Measurements from ENCODE around the gene GNA12.
A peak's percentile ranks its signal among the peaks of the same experiment; 100 is the strongest.

Gene GNA12

GRCh38 chr7:2814946-2815874 is 28.9 kb downstream of the GNA12 start:
- DNase-seq, result no peak

- DNase-seq, result no peak
Measured at GRCh38 chr7:2814186-2814945, 29.7 kb downstream of the GNA12 start.

- no peak for DNase-seq
Measured at GRCh38 chr7:2813350-2814185, 30.5 kb downstream of the GNA12 start.

GRCh38 chr7:2812831-2813230 is 31.3 kb downstream of the GNA12 start:
- no peak for DNase-seq

GRCh38 chr7:2812114-2812487 is 32.0 kb downstream of the GNA12 start:
- no peak for DNase-seq

- no peak for DNase-seq
Measured at GRCh38 chr7:2811476-2812113, 32.5 kb downstream of the GNA12 start.

- DNase-seq, result no peak
Measured at GRCh38 chr7:2810682-2811415, 33.3 kb downstream of the GNA12 start.

- DNase-seq, result no peak
Measured at GRCh38 chr7:2809903-2810625, 34.0 kb downstream of the GNA12 start.

GRCh38 chr7:2808891-2809665 is 35.0 kb downstream of the GNA12 start:
- DNase-seq, result no peak

GRCh38 chr7:2807845-2808772 is 36.0 kb downstream of the GNA12 start:
- DNase-seq, result peak; percentile 26

GRCh38 chr7:2807460-2807844 is 36.7 kb downstream of the GNA12 start:
- DNase-seq, result no peak

GRCh38 chr7:2806571-2806970 is 37.5 kb downstream of the GNA12 start:
- DNase-seq, result no peak

GRCh38 chr7:2805213-2805944 is 38.7 kb downstream of the GNA12 start:
- no peak for DNase-seq

GRCh38 chr7:2804227-2804763 is 39.8 kb downstream of the GNA12 start:
- no peak for DNase-seq

- DNase-seq, result no peak
Measured at GRCh38 chr7:2803755-2804154, 40.4 kb downstream of the GNA12 start.

GRCh38 chr7:2803342-2803692 is 40.8 kb downstream of the GNA12 start:
- no peak for DNase-seq

GRCh38 chr7:2802504-2803341 is 41.4 kb downstream of the GNA12 start:
- peak; percentile 27 for DNase-seq
